GM18499 (cell line): ENCODE measurements around the gene SMAD3.
"Not testable (repeated sequence)": the region's sequence is repeated elsewhere in the genome, so short reads cannot be mapped to it uniquely, and the experiment has no call there.

Experiments
- ATAC-seq: cut with Tn5 transposase; IDR thresholded peaks from one replicate; pipeline ENCODE4 v1.9.1; 2021; ENCODE audit warnings: moderate number of reproducible peaks; ENCODE audit not compliant: insufficient read depth, unreplicated experiment

The SMAD3 gene

DNA sequence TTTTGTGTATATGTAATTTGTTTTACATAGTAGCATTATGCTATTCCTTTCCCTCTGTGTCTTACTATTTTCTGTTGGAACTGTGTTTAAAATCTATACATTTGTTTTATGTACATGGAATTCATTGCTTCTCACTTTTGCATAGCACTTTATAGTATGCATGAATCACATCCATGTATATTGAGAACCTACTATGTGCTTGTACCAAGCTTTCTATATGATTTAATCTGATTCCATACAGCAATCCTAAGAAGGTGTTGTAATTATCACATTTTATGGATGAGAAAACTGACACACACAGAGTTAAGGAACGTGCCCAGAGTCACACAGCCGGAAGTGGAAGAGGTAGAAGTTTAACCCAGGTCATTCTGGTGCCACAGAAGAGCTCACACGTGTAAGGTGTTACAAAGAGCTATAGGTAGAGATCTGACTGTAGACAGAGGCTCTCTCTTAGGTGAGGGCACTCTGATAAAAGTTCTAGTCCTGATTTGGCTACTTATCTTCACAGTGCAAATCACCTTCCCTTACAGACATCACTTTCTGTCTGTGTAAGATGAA is 3.5 kb upstream of the SMAD3 start:
- ATAC-seq = no peak

DNA sequence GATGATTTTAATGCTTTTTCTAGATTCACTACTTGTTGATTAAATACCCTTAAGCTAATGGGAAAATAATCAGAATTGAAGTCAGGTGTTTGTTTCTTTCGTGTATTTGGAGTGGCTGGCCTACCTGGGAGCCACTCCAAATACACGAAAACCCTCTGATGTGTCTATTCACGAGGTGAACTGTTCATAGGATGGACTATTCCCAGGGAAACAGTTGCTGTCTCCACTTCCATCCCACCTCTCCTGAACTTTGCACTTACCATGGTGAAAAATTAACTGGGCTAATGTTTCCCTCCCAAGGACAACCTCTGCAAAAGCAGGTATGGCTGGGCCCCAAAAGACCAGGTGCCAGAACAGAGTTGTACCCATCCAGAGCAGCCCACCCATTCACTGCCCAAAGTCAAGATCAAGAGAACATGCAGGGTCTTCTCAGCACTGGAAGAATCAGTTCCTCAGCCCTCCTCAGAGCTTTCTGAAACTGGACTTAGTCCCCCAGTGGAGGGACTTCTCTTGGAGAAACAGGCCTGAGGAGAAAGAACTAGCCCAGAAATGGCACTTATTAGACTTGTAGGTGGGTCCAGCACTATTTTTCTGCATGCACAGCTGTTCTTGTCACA is 2.9 kb upstream of the SMAD3 start:
- no peak for ATAC-seq

DNA sequence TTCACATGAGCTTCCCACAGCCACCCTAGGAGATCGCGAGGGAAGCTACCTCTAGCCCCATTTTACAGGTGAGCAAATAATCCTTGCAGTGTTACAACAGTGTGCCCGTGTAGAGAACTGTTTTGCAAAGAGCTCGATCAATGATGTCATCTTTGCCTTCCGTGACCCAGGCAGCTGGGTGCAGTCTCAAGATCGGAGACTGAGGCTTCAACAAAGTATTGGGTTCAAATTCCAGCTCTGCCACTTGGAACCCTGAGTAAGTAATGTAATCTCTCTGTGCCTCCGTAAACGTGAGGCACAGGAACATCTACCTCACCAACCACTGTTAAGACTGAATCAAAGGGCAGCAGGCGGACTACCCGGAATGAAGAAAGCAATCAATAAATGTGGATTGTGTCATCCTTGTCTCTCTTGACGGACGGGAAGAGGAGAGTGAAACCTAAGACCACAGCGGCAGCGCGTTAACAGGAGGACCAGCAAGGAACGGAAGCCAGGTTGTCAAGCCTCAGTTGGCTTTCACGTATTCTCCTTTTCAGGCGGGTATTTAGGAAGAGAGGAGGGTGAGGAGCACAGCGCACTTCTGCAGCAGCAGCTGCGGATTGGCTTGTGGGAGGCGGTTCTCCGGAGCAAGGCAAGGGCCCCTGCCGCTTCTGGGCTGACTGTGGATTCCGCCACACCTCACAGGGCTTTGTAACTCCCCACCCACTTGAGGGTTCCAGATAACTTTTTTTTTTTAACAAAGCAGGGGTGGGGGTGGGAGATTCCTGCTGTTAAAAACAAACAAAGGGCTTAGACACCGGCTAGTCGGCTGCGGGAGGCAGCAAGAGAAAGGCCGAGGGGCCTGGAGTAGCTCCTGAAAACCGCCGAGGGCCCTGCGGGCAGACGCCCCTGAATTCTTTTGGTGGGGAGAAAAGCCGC is 1.5 kb upstream of the SMAD3 start:
- no peak for ATAC-seq

DNA sequence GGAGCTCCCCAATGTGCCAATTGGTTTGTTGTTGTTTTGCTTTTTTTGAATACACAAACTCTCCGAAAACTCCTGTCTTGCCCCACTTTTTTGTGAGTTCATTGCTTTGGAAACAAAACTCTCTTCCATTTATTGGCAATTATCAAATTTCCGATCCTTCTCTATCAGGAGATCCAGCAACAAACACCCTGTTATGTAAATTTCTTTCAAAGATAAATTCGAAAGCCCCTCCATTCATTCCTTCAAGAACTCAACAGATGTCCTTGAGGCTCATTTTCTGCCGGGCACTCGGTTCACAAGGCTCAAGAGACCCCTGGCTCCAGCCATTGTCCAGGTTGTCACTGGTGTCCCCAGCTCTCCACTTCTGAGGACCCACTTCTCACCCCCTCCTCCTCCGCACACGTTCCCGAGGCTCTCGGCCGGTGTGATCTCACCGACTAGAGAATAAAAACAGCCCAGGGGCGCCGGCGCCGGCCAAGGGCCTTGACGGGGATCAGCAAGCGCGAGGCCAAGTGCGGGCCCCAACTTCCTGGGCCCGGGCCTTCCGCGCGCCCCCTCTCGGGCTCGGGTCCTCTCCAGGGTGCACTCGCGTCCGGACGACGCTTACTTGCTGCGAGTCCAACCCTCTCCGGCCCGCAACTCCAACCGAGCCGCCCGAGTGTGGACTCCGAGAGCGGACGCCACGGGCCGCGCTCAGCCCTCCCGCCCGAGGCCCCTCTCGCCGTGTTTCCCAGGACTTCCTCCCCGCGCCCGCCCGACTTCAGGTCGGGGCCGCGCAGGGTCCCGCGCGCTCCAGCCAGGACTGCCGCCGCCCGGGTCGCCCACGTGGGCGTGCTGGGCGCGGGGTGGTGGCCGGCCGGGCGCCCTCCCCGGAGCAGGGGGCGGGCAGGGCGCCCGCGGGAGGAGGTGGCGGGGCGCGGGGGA is 533 bp upstream of the SMAD3 start:
- ATAC-seq = no peak

DNA sequence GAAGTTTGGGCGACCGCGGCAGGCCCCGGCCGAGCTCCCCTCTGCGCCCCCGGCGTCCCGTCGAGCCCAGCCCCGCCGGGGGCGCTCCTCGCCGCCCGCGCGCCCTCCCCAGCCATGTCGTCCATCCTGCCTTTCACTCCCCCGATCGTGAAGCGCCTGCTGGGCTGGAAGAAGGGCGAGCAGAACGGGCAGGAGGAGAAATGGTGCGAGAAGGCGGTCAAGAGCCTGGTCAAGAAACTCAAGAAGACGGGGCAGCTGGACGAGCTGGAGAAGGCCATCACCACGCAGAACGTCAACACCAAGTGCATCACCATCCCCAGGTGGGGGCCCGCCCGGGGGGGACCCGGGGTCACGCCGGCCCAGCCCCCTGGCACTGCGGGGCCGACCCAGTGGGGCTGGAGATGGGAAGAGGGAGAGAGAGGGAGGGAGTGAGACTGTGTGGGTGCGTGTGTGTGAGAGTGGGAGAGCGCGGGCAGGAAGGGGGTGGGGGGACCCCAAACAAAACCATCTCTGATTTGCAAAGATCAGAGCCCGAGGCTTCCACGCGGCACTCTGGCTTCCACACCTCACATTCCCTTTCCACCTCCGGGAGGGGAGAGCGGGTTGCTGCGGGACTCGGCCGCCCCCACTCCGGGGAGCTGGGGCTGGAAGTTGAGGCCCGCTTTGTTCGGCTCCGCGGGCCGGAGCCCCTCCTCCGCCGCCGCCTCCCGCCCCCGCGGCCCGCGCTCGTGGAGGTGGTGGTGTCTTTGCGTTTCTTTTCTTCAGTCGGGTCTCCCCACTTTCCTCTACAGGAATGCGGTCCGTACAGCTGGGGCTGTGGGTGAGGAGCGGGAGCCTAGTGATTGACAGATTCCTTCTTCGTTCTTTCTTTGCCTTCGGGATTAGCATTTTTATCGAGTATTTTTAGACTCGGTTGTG is 898 bp downstream of the SMAD3 start:
- ATAC-seq = no peak

DNA sequence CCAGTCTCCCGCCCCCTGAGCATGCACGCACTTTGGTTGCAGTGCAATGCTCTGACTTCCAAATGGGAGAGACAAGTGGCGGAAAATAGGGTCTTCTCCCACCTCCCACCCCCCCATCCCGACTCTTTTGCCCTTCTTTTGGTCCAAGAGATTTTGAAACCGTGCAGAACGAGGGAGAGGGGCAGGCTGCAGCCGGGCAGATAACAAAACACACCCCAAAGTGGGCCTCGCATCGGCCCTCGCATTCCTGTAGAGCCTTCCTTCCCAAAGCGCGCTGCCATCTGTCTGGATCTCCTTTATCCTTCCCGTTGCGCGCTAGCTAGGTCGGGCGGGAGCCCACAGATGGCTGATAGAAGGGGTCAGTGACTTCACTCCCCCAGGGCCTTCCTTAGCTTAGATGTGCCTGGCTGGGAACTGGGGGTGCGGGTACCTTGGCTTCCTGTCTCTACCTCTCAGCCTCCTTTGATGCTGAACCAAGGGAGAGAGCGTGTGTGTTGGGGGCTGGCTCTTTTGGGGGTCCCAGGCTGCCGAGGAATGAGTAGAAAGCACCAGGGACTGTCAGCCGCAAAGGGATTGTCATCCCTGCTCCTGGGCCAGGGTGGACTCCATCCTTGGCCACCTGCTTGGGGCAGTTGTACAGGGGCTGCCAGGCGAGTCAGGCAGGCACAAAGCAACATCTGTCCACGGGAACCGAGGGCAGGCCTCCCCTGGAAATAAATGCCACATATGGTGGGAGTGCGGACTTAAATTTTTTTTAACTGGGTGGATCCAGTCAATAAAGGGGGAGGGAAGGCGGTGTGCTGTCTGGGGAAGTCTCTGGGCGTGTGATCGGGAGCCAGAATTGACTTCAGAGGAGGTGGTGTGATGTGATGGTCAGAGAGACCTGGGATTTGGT is 1.8 kb downstream of the SMAD3 start:
- no peak for ATAC-seq

DNA sequence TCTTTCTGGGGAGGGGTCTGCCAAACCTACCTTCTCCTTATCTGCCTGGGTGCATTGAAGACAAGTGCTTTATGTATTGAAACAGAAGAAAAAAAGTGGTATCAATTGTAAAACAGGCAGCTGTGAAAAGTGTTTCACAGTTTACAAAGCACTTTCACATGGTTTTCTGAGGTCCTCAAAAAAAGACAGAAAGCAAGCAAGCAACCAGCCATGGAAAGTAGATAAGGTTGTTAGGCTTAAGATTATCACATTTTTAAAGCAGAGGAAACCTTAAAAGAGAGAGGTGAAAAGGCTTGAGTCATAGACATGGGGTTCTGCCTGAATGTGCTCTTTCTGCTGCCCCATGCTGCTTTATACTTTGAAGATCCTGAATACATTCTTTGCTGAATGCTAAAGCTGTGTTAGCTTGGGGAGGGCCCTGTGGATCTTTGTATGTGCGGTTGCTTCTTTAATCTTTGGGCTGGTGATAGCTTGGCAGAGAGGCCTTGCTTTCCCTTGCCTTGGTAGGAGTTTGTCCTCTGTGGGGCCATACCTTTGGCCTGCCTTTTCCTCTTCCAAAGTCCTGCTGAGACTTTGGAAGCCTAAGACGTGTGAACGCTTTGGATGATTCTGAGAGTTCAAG is 2.6 kb downstream of the SMAD3 start:
- no peak for ATAC-seq

DNA sequence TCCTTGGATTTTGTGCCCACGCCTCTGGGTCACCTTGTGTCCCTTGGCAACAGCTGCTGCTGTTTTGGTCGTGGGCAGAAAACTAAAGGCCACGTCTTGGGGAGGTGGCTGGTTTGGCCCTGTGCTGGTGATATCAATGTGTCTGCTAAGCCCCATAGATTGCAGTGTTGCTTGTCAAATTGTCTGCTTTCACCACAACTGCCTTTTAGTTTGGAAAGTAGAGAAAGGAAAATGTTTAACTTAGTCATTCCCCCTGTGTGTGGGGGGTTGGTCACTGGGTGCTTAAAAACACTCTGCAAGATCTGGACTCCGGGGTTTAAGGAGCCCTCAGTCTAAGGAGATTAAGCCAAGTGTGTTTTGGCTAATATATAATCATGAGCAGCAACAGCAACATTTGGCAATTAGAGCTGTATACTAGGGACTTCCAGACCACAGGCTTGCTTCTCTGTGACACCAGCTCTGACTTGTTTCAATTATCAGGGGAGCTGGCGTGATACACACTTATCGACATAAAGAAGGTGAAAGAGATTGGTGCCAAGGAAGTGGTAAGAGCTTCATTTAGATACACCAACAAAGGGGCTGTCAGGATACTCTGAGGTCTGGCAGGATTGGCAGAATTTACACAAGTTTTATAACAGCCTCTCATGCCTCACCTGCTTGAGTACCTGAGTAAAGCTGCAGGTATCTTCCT is 3.5 kb downstream of the SMAD3 start:
- ATAC-seq = no peak

DNA sequence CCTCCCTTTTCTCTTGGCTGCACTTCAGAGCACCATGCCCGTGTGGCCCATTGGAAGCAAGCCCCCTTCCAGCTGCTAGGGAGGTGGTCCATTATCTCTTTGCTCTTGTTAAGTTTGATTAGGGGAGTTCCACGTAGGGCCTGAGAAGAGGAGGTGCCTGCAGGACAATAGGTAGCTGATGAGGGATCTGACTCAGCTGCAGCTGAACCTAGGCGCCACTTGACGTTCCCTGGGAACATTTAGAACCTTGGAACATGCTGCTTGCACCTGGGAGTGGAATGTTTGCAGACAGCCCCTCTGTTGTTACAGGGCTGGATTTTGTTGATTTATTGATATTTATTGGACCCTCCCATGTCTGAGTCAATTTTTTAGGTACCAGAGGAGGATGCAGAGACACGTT is 4.7 kb downstream of the SMAD3 start:
- no peak for ATAC-seq

DNA sequence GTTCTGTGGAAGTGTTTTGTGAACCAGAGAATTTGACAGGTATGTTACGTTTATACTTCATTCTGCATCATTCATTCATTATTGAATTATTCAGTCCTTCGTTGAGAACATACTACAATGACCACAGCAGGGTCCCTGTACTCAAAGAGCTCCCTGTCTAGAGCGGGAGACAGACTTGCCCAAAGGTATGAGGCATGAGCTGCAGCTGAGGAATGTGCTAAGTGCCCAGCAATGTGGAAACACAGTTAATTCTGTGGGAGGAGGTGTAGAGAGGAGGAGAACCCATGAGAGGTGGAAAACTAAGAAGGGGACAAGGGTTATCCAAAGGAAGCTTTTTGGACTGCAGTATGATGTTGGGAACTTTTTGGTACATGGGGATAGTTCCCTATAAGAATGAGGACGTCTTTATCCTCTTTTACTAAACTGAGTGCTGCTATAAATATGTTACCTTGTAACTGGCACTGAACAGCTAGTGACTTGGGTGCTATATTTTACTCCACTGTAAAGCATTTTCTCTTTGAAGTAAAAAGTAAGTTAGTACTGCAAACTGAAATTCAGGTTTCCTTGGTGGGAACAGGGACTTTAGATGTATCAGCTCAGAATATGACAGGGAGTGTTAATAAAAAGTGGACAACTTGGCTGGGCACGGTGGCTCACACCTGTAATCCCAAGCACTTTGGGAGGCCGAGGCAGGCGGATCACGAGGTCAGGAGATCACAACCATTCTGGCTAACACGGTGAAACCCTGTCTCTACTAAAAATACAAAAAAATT is 5.7 kb downstream of the SMAD3 start:
- no peak for ATAC-seq

DNA sequence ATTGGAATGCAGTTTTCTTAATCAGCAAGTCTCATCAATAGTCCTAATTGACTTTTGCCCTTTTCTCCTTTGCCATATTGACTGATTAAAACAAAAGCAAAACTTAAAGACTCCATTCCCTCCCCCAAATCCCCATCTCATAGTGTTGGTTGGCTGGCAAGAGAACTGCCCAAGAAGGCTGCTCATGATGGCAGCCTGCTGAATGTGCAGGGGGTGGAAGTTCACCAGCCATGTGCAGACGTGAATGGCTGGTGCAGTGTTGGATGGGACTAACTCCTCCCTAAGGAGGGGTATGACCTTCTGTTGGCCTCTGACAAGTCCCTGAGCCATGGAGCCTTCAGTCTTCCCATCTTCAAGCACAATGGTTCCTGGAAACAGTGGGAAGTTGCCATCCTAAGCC is 7.0 kb downstream of the SMAD3 start:
- ATAC-seq = no peak

DNA sequence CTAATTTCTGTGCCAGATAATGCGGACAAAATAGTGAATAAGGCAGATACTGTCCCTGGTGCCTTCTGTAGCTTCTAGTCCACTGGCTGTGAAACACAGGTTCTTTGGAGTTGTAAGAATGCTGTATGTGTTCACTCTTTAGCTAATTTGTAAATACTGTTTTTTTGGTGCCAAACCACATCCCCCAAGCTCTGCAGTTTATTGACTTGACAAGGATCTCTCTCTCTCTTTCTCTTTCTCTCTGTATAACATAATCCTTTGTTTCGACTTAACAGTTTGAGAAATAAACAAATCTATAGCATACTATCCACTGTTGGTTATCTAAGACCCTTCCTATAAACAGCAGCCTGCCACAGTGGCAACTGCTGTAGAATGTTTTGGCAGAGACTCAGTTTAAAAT is 7.6 kb downstream of the SMAD3 start:
- no peak for ATAC-seq

DNA sequence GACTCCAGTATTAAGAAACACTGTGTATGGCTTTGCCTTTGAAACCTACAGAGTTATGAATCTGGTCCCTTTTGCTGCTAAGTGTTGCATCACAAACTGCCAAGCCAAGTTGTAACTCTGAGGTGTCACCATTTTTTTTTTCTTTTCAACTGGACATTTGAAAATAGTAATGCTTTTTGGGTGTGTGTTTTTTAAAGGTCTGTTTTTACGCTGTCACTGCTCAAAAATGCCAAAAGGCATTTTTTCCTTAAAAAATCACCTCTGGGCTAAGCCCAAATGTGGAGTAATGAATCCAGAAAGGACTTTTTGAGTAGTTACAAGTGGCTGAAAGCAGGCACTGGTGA is 9.5 kb downstream of the SMAD3 start:
- no peak for ATAC-seq

DNA sequence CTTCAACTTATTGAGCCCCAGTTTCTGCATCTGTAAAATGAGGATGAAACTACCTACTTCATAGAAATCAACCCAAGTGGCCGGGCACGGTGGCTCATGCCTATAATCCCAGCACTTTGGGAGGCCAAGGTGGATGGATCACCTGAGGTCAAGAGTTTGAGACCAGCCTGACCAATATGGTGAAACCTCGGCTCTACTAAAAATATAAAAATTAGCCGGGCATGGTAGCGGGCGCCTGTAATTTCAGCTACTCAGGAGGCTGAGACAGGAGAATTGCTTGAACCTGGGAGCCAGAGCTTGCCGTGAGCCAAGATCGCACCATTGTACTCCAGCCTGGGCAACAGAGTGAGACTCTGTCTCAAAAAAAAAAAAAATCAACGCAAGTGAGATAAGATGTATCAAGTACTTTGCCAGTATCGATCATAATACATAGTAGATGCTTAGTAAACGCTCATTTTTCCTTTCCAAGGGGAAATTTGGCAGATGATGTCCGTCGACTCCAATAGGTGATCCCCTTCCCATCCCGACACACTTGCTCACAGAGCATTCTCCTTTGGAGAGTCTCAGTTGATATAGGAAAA is 10.2 kb downstream of the SMAD3 start:
- not testable (repeated sequence) for ATAC-seq

DNA sequence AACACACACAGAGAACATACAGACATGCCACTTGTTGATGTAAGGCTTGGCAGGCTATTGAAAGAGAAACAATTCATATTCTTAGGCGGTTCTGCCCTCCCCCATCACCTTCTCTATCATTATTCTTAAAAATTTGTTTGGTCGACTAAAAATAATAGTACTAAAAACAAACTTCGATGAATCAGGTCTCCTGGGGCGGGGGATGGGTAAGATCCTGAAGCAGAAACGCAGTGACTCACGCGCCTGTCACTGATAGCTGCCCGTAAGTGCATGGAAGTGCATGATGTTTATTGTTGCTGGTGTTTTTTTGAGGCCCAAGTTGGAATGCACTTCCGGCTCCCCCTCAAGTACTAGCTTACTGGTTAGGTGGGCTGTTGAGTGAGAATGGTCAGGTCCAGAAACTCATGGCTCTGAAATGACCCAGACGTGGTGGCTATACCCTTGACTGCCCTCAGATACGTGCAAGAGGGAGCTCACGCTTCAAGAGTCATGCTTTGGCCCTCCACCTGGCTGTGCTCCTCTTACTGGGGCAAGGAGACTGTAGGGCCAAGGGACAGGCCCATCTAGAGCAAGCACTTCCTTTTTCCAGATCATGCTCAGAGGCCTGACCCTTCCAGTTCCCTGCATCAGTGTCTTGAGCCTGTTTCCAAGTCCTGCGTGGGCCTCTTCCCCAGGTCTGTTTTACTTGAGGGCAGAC is 10.9 kb downstream of the SMAD3 start:
- ATAC-seq = no peak

DNA sequence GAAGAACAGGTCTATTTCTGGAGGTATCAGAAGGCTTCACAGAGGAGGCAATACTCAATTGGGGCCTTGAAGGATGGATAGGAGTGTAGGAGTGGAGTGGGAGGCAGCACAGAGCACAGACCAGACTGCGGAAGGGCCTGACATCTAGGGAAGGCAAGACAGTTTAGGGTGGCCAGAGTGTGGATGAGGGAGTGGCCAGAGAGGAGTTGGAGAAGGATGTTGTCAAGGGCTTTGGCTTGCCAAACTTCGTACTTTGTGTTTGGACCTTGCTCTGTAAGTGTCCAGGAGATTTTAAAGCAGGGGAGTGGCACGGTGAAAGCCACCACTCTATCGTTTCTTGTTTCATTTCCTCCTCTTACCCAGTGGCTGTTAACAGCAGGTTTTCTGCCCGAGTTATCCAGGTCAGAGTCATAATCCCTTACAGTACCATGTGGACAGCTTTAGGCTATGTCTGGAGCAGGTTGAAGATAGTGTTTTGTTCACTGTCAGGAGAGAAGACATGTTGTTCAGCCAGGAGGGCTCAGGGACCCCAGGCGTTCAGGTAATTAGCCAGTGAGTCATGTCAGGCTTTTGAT is 12.3 kb downstream of the SMAD3 start:
- no peak for ATAC-seq
